HG02884 (cell line): ENCODE data around the gene LRRC8E.

ENCODE experiments used
- ATAC-seq: cut with Tn5 transposase; IDR thresholded peaks from one replicate; pipeline ENCODE4 v1.9.1; 2021; ENCODE audit warnings: mild to moderate bottlenecking, moderate library complexity; ENCODE audit not compliant: unreplicated experiment

LRRC8E gene

GRCh38 chr19:7867092-7867844, 21.0 kb upstream of the LRRC8E start:
- no peak for ATAC-seq

- no peak for ATAC-seq
These were observed 20.0 kb upstream of the LRRC8E start for GRCh38 chr19:7868326-7868670.

- peak; percentile 45 for ATAC-seq
These were observed 19.4 kb upstream of the LRRC8E start for GRCh38 chr19:7868671-7869452.

- peak; percentile 49 for ATAC-seq
These were observed 18.8 kb upstream of the LRRC8E start for GRCh38 chr19:7869453-7869909.

- peak; percentile 10 for ATAC-seq
These were observed 18.3 kb upstream of the LRRC8E start for GRCh38 chr19:7869910-7870511.

- no peak for ATAC-seq
These were observed 17.5 kb upstream of the LRRC8E start for GRCh38 chr19:7870571-7871436.

GRCh38 chr19:7871437-7872305, 16.6 kb upstream of the LRRC8E start:
- no peak for ATAC-seq

- no peak for ATAC-seq
These were observed 15.8 kb upstream of the LRRC8E start for GRCh38 chr19:7872306-7873204.

- ATAC-seq = no peak
These were observed 14.8 kb upstream of the LRRC8E start for GRCh38 chr19:7873304-7874075.

- ATAC-seq = no peak
These were observed 14.0 kb upstream of the LRRC8E start, which contains the start of gene PRR36 for GRCh38 chr19:7874076-7874896. Gene PRR36 (minus strand): TSS chr19:7874390. CDS start chr19:7873689, 701 bp downstream.

- ATAC-seq = no peak
These were observed 13.4 kb upstream of the LRRC8E start for GRCh38 chr19:7874897-7875273.

GRCh38 chr19:7877249-7877836, 11.0 kb upstream of the LRRC8E start:
- ATAC-seq = no peak

GRCh38 chr19:7879111-7879807, 9.1 kb upstream of the LRRC8E start:
- no peak for ATAC-seq

- ATAC-seq = no peak
These were observed 8.5 kb upstream of the LRRC8E start for GRCh38 chr19:7879836-7880235.

GRCh38 chr19:7881910-7882309, 6.4 kb upstream of the LRRC8E start:
- ATAC-seq = no peak

GRCh38 chr19:7883105-7883504, 5.2 kb upstream of the LRRC8E start:
- no peak for ATAC-seq
